ENCODE results near the gene GMEB2.
"Not testable (repeated sequence)": the region's sequence is repeated elsewhere in the genome, so short reads cannot be mapped to it uniquely, and the experiment has no call there.

GMEB2 gene

DNA sequence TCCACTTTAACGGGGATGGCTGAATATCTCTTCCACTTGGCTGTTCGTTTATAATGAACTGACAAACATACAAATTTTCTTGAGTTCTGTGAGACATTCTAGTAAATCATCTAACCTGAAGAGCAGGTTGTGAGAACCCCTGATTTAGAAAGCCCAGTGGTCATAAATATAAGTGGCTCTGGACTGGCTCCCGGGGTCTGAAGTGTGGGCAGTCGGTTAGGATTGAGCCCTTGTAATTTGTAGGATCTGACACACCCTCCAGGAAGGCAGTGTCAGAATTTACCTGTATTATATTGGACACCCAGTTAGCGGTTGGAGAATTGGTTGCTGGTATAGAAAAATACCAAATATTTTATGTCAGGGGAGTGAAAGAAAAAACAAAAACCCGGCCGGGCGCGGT lies 6.8 kb upstream of the GMEB2 start:
- H3K9me3 Mint-ChIP-seq: no peaks in the 10 kb centered on the region
- no peak for DNase-seq
- peak overlapping the region in 1 of 2 donors; percentile 63 for H3K27ac Mint-ChIP-seq
- peaks cover 76% of the 10 kb centered on the region for H3K4me1 Mint-ChIP-seq
- no peaks in the 10 kb centered on the region for H3K27me3 Mint-ChIP-seq
- no peak overlapping the region for H3K4me3 Mint-ChIP-seq
- no peak for ATAC-seq

GRCh38 chr20:63631426-63631825 lies 4.5 kb upstream of the GMEB2 start:
- not testable (repeated sequence) for H3K4me3 Mint-ChIP-seq, H3K9me3 Mint-ChIP-seq
- H3K4me1 Mint-ChIP-seq: peaks cover 62% of the 10 kb centered on the region

GRCh38 chr20:63630956-63631355 lies 4.1 kb upstream of the GMEB2 start:
- H3K27me3 Mint-ChIP-seq, H3K4me3 Mint-ChIP-seq, H3K27ac Mint-ChIP-seq, H3K9me3 Mint-ChIP-seq, ATAC-seq, DNase-seq: not testable (repeated sequence)
- peaks cover 60% of the 10 kb centered on the region for H3K4me1 Mint-ChIP-seq

More at GRCh38 chr20:63631426-63631825, 4.5 kb upstream of the GMEB2 start:
- not testable (repeated sequence) for H3K27me3 Mint-ChIP-seq, H3K27ac Mint-ChIP-seq, ATAC-seq, DNase-seq

GRCh38 chr20:63628246-63628975 lies 1.5 kb upstream of the GMEB2 start:
- peaks cover 48% of the 10 kb centered on the region for H3K4me1 Mint-ChIP-seq
- H3K4me3 Mint-ChIP-seq: peak overlapping the region; percentile 91 to 98
- peak; percentile 69 to 77 for DNase-seq
- H3K27me3 Mint-ChIP-seq: no peaks in the 10 kb centered on the region
- peak; percentile 67 for ATAC-seq
- no peaks in the 10 kb centered on the region for H3K9me3 Mint-ChIP-seq
- peak overlapping the region; percentile 94 to 99 for H3K27ac Mint-ChIP-seq

DNA sequence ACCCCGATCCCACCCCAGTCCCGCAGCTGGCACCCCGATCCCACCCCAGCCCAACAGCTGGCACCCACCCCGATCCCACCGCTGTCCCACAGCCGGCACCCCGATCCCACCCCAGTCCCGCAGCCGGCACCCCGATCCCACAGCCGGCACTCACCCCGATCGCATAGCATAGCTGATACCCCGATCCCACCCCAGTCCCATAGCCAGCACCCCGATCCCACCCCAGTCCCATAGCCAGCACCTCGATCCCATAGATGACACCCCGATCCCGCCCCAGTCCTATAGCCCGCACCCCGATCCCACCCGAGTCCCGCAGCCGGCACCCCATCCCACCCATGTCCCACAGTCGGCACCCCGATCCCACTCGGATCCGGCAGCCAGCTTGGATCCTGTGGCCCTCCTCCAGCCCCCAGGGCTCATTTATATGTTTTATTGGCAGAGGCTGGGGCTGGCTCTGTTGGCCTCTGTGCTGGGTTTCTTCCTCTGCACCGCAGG lies 897 bp upstream of the GMEB2 start:
- Mint-ChIP-seq H3K27me3 (no peaks in the 10 kb centered on the region), H3K4me3 (peak overlapping the region; percentile 91 to 98), H3K9me3 (no peaks in the 10 kb centered on the region), H3K27ac (peak overlapping the region; percentile 94 to 99), H3K4me1 (peaks cover 49% of the 10 kb centered on the region)
- DNase-seq (no peak), ATAC-seq (peak; percentile 17)

- peak overlapping the region; percentile 91 to 98 for H3K4me3 Mint-ChIP-seq
- no peaks in the 10 kb centered on the region for H3K27me3 Mint-ChIP-seq
- DNase-seq (peak; percentile 94 to 95), ATAC-seq (peak; percentile 86)
- peak overlapping the region; percentile 89 to 94 for H3K27ac Mint-ChIP-seq
- peaks cover 51% of the 10 kb centered on the region for H3K4me1 Mint-ChIP-seq
- H3K9me3 Mint-ChIP-seq: no peaks in the 10 kb centered on the region
These were observed 339 bp upstream of the GMEB2 start for GRCh38 chr20:63627129-63627750.

- peaks cover 50% of the 10 kb centered on the region for H3K4me1 Mint-ChIP-seq
- no peaks in the 10 kb centered on the region for H3K27me3 Mint-ChIP-seq
- DNase-seq (peak; percentile 32 to 43), ATAC-seq (peak; percentile 8)
- peak overlapping the region; percentile 87 to 88 for H3K4me3 Mint-ChIP-seq
- peak overlapping the region; percentile 76 to 93 for H3K27ac Mint-ChIP-seq
- H3K9me3 Mint-ChIP-seq: no peaks in the 10 kb centered on the region
These were observed 1.0 kb downstream of the GMEB2 start for GRCh38 chr20:63625771-63626423.

DNA sequence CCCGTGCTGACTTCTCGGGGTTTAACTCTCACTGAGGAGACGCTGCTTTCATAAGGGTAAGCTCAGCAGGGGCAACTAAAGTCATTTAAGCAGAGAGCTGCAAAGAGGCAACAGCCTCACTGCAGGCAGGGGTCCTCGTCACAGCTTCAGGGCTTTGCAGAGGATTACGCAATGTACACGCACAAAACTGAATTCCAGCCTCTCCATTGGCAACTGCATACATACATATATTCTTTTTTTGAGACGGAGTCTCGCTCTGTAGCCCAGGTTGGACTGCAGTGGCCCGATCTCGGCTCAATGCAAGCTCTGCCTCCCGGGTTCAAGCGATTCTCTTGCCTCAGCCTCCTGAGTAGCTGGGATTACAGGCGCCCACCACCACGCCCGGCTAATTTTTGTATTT lies 2.4 kb downstream of the GMEB2 start:
- ATAC-seq (no peak), DNase-seq (no peak)
- no peaks in the 10 kb centered on the region for H3K9me3 Mint-ChIP-seq
- no peaks in the 10 kb centered on the region for H3K27me3 Mint-ChIP-seq
- H3K4me1 Mint-ChIP-seq: peaks cover 48% of the 10 kb centered on the region
- no peak overlapping the region for H3K4me3 Mint-ChIP-seq
- no peak overlapping the region for H3K27ac Mint-ChIP-seq

GRCh38 chr20:63622732-63623131 lies 4.2 kb downstream of the GMEB2 start:
- Mint-ChIP-seq H3K27me3 (no peaks in the 10 kb centered on the region), H3K9me3 (no peaks in the 10 kb centered on the region), H3K4me1 (peaks cover 34% of the 10 kb centered on the region), H3K27ac (peak overlapping the region in 1 of 2 donors; percentile 83), H3K4me3 (no peak overlapping the region)
- DNase-seq: no peak
- ATAC-seq: no peak

DNA sequence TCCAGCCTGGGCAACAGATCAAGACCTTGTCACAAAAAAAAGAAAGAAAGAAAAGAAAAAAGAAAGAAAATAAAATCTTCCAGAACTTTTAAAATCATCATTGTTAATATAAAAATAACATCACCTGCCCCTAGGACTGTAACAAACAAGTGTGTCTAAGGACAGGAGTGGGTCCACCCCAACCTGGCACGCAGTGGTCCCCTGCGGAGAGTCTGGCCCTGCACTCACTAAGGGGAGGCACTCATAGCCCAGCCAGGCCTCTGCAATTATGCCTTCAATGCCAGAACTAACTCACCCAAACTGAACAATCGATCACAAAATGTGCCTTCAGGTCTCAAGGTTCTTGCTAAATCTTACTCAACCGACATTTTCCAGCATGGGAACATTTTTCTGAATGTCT lies 4.8 kb downstream of the GMEB2 start:
- ATAC-seq (no peak), DNase-seq (no peak)
- Mint-ChIP-seq H3K27ac (no peak overlapping the region), H3K4me1 (peaks cover 34% of the 10 kb centered on the region), H3K4me3 (no peak overlapping the region), H3K27me3 (no peaks in the 10 kb centered on the region), H3K9me3 (no peaks in the 10 kb centered on the region)

DNA sequence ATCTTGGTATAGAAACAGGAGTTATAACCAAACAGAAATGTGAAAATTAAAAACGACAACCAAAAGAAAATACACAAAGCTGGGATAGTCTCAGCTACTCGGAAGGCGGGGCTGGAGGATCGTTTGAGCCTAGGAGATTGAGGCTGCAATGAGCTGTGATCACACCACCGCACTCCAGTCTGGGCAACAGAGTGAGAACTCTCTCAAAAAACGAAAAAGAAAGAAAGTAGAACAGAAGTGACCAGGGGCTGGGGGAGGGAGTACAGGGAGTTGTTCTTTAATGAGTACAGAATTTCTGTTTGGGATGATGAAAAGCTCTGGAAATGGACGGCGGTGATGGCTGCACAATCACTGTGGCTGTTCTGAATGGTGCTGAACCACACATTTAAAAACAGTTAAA lies 5.9 kb downstream of the GMEB2 start:
- no peak for DNase-seq
- no peak for ATAC-seq
- H3K9me3 Mint-ChIP-seq: no peaks in the 10 kb centered on the region
- H3K27me3 Mint-ChIP-seq: no peaks in the 10 kb centered on the region
- H3K27ac Mint-ChIP-seq: peak overlapping the region in 1 of 2 donors; percentile 28
- peaks cover 34% of the 10 kb centered on the region for H3K4me1 Mint-ChIP-seq
- no peak overlapping the region for H3K4me3 Mint-ChIP-seq

GRCh38 chr20:63619505-63619904 lies 7.4 kb downstream of the GMEB2 start:
- Mint-ChIP-seq H3K27me3 (no peaks in the 10 kb centered on the region), H3K27ac (no peak overlapping the region), H3K4me1 (peaks cover 23% of the 10 kb centered on the region), H3K4me3 (no peak overlapping the region), H3K9me3 (no peaks in the 10 kb centered on the region)
- no peak for ATAC-seq
- no peak for DNase-seq

DNA sequence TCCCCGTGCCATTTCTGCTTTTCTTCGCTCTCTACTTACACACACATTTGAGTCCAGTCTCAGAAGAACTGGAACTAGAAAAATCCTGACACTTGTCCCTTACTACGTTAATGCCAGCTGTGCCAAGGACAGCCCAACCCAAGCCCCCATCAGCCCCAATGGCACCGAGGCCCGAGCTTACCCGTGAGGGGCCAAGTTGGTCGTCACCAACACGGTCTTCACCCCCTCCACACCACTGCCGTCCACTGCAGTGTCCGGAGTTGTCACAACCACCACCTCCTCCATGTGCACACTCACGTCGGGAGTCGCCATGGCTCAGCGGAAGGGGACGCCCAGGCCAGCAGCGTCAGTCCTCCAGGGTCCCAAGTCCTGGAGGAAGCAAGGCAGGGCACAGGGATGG lies 7.8 kb downstream of the GMEB2 start:
- Mint-ChIP-seq H3K27ac (no peak overlapping the region), H3K4me3 (no peak overlapping the region), H3K27me3 (no peaks in the 10 kb centered on the region), H3K9me3 (no peaks in the 10 kb centered on the region), H3K4me1 (peaks cover 23% of the 10 kb centered on the region)
- ATAC-seq (no peak), DNase-seq (no peak)

DNA sequence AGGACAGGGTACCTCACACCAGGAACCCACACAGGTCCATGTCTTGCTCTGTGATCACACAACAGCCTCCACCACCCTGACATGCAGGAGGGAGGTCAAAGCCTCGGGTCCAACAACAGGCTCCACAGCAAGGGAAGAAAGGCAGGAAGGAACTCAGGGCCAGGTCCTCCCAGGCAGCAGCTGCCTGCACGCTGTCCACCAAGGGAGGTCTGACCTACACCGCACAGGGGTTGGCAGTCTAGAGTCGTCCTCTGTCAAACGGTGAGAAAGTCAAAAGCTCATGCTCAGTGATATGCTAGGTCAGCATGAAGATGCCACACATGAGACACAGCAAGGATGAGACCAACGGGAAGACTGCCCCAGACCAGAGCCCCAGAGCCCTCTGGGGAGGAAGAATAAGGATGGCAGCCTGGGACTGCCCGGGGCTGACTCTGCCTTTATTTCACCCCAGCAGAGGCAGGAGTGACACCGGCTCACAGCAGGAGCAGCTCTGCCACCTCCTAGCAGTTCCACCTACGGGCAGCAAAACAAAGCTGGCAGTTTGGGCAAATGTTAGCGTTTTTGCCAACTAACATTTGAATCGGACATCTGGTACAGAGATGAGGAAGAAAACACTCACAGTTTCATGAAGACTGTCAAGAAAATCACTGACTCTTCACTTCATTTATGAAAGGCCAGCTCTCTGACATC lies 8.5 kb downstream of the GMEB2 start:
- Mint-ChIP-seq H3K9me3 (no peaks in the 10 kb centered on the region), H3K27ac (no peak overlapping the region), H3K27me3 (no peaks in the 10 kb centered on the region), H3K4me1 (peaks cover 23% of the 10 kb centered on the region), H3K4me3 (no peak overlapping the region)
- DNase-seq (no peak), ATAC-seq (no peak)

DNA sequence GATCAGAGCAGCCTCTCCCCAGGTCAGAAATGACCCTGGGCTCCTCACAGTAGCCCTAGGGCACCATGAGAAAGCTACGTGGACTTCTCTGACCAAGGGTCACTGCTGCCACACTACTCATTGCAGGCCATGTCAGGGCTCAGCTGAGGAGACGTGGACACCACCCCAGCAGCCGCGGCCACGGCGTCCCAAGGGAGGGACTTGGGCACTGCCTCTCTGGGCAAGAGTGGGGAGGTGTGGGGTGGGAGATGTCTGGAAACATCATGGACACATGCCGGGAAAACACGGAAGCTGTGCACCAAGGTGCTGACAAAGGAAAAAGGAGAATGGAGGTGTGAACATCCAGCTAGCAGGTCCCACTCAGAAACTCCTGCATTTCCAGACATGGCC lies 9.0 kb downstream of the GMEB2 start:
- no peaks in the 10 kb centered on the region for H3K9me3 Mint-ChIP-seq
- H3K4me3 Mint-ChIP-seq: no peak overlapping the region
- peaks cover 21% of the 10 kb centered on the region for H3K4me1 Mint-ChIP-seq
- DNase-seq: no peak
- H3K27me3 Mint-ChIP-seq: no peaks in the 10 kb centered on the region
- ATAC-seq: no peak
- H3K27ac Mint-ChIP-seq: no peak overlapping the region

All from stimulated activated naive CD8-positive, alpha-beta T cell treated with anti-CD3 and anti-CD28 coated beads, Interleukin-15, amount 100 ng/mL, for 72 hours (primary cell).